ENCODE results near the gene VPS26C. TPM values are rescaled to one million over a fixed set of nuclear protein-coding genes. Genes with fewer than 3 reads are reported as not detected.

VPS26C gene
- total and polyA plus RNA-seq, 9 of the 15 experiments (the other 6 are each of a cell fraction or from before 2014, with no cell fraction given), result 32.8 to 48.7 (median 42.1) TPM

GRCh38 chr21:37208056-37208721 lies 58.9 kb downstream of the VPS26C start (continued):
- TF ChIP-seq ZFX (CRISPR knock-in tag; IDR thresholded peaks at IDR 0.05) (no peak), RBM15 (IDR thresholded peaks at IDR 0.05; ENCODE audit: insufficient read depth, low read length) (no peak), VEZF1 (CRISPR knock-in tag; IDR thresholded peaks at IDR 0.05) (peak; percentile 56), E2F6 (IDR thresholded peaks at IDR 0.05; ENCODE audit: borderline replicate concordance in 1 of 2, extremely low read depth in 1 of 2, insufficient read depth in 1 of 2, insufficient read length in 1 of 2, low read depth in 1 of 2, low read length in 1 of 2, poor library complexity in 1 of 2, severe bottlenecking in 1 of 2) (peak; percentile 63 to 81), SRF (CRISPR knock-in tag; IDR thresholded peaks at IDR 0.05) (no peak; a peak in 1 of 4 replicates)

Measured in K562 (cell line).